Occipital lobe (tissue), 2 donors: ENCODE measurements around the gene HBEGF. TPM values are rescaled to one million over a fixed set of nuclear protein-coding genes. Genes with fewer than 3 reads are reported as not detected.

Experiments
- DNase-seq: peaks from one replicate; lab custom pipeline; 2025; lab: John Stamatoyannopoulos, UW
- total RNA-seq: library from RNA; depleted of rRNA; stranded (reverse); fragments of >200 nt; gene quantifications from one replicate; pipeline ENCODE4 v1.2.3, GENCODE V29; 2014

Gene HBEGF
- total RNA-seq, 1 donor from 2014 or later = 8.7 TPM

DNA sequence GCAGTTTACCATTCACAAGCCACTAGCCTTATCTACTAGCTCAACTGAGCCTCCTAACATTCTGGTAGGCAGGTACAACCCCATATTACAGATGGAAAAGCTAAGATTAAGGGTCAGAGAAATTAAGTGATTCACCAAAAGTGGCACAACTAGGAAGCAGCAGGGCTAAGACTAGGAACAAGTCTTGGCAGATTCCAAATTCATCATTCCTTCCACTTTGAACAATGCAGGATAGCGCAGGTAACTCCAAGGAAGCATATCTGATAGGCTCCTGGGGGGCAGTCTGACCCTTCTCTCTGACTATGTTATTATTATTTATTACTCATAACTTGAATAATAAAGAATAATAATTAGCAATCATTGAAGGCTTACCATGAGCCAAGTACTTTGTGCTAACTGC lies 8.5 kb downstream of the HBEGF start:
- no peak for DNase-seq

DNA sequence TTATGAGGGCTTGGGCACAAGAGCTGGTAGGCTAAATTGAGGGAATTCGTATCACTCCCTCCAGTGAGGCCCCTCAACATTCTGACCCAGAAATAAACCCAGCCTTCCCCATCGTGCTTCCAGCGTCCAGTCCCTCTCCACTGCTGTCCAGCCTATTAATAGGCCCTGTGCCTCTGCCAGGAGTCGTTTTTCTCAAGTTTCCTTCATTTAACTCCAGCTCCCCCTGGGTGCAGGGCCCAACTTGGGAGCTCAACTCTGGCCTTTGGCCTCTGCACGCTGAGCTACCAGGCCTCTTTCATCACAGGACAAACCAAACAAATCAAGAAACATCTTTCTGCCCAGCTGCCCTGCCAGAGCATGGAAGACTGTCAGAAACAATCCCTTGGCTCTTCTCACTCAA lies 10.0 kb downstream of the HBEGF start:
- no peak for DNase-seq

DNA sequence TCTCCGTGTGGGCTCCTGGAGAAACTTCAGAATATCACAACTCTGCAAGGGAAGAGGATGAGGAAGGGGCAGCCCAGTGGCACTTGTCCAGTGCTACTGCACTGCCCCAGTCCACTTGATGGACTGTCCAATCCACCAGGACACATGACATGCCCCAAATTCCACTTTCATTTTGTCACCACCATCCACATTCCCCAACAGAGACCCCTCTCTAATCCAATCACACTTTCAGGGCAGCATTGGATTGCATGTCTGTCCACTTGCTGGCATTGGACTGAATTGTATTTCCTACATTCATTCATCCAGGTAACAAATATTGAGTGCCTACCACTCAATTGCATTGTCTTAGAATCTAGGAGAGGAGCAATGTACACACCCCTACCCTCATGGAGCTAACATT lies 14.8 kb downstream of the HBEGF start:
- no peak for DNase-seq

DNA sequence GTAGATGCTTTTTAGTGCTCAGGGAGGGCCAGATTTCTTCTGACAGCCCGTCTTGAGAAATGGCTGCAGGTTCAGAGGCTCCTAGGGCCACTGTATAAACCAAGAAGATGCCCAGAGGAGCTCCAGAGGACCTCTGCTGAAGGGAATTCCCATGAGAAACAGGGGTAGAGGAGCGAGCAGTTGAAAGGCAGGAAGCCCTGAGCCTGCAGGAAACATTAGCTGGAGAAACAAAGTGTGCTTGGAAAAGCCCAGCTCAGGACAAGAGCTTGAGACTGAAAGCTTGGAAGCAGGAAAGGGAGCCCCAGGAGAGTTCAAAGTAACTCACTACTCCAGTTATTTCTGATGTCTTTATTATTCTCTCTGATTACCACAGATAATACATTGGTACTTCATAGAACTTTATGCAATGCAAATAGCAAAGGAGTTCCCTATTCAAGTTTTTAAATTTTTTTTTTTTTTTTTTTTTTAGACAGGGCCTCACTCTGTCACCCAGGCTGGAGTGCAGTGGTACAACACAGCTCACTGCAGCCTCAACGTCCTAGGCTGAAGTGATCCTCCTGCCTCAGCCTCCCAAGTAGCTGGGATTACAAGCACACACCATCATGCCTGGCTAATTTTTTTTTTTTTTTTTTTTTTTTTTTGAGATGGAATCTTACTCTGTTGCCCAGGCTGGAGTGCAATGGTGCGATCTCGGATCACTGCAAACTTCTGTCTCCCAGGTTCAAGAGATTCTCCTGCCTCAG lies 16.5 kb downstream of the HBEGF start:
- DNase-seq = no peak

DNA sequence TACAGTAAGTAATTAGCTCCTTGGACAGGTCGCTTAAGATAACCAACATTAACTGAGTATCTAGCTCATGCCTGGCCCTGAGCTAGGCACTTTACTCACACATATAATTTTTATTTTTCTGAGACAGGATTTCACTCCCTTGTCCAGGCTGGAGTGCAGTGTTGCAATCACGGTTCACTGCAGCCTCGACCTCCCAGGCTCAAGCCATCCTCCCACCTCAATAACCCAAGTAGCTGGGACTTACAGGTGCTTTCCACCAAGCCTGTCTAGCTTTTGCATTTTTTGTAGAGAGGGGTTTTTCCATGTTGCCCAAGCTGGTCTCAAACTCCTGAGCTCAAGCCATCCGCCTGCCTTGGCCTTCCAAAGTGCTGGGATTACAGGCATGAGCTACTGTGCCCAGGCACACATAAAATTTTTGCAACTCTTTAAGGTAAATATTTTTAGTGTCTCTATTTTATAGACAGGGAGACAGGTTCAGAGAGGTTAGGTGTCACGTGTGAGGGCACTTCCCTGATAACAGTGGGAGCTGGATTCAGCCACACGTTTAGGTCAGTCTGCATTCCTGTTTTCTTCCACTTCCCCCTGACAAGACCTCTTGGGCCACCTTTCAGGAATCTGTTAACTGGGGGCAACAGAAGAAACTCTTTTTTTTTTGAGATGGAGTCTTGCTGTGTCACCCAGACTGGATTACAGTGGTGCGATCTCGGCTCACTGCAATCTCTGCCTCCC lies 18.2 kb downstream of the HBEGF start:
- DNase-seq = no peak

DNA sequence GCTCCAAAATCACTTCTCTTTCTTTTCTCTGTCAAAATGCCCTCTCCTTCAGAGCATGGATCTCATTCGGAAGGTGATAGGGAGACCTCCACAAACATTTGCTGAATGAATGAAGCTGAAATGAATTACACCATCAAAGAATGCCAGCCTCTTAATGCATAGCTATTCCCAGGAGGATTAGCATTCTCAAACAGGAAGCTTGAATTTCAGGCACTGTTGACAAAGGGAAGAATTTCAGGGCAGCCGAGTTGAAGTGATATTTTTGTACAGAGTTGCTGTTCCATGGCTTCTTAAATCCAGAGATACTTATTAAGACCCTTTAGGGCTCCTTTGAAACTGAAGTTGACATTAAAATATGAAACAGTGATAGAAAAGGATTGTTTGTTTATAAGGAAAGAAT lies 18.8 kb downstream of the HBEGF start:
- no peak for DNase-seq

DNA sequence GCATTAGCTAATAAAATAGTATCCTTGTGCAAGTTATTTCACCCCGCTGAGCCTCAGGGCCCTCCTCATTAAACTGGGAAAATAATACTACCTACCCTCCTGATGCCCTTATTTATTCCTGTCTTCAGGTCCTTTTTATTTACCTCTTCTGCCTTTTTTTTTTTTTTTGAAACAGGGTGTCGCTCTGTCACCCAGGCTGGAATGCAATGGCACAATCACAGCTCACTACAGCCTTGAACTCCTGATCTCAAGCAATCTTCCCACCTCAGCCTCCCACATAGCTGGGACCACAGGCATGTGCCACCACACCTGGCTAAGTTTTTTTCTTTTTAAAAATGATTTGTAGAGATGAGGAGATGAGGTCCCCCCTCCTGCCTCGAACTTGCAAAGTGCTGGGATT lies 20.9 kb downstream of the HBEGF start:
- DNase-seq = no peak

DNA sequence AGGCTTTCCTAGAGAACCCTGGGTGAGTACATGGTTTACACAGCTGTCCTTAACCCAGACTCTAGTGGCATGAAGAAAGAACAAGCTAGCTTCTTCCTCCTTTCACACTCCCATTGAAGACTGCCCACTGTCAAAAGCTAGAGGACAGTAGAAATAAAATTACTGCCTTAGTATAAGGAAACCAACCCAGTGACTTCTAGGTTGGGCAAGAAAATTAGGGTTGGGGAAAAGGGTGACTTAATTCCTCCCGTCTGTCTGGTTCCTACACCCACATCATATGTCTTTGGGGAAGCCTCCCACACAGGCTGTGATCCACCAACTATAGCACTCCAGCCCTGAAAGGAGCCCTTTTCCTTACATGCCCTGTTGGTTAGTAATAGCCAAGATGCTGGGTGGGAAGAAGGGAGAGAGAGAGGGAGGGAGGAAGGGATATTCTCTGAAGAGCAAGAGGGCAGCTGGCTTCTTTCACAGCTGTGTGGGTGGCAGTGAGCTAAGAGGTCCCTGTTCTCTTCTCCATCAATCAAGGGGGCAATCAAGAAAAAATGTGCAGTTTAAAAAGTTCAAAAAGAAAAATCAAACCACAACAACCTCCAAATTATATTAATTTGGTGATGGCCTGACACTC lies 21.7 kb downstream of the HBEGF start:
- no peak for DNase-seq

DNA sequence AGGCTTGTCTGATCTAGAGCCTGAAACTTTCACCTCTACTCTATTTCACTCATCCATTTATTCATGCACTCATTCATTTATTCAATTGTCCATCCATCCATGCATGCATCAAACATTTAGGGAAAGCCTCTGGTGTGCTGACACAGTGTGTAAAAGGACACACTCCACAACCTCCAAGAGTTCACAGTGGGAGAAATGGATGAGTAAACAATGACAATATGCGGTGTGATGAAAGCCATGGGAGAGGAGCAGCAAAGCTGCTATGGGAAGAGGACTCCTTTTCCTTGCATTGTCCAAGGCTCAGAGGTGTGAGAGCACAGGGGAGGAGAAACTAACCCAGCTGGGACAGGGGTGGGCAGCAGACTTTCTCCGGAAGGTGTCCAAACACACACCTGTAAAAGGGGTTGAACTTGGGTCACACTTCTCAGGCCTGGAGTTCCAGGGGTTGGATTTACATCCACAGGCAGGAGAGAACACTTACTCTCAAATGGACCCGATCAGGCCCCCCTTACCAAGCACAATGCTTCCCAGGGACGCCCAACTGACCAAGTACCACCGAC lies 22.3 kb downstream of the HBEGF start:
- DNase-seq = no peak

DNA sequence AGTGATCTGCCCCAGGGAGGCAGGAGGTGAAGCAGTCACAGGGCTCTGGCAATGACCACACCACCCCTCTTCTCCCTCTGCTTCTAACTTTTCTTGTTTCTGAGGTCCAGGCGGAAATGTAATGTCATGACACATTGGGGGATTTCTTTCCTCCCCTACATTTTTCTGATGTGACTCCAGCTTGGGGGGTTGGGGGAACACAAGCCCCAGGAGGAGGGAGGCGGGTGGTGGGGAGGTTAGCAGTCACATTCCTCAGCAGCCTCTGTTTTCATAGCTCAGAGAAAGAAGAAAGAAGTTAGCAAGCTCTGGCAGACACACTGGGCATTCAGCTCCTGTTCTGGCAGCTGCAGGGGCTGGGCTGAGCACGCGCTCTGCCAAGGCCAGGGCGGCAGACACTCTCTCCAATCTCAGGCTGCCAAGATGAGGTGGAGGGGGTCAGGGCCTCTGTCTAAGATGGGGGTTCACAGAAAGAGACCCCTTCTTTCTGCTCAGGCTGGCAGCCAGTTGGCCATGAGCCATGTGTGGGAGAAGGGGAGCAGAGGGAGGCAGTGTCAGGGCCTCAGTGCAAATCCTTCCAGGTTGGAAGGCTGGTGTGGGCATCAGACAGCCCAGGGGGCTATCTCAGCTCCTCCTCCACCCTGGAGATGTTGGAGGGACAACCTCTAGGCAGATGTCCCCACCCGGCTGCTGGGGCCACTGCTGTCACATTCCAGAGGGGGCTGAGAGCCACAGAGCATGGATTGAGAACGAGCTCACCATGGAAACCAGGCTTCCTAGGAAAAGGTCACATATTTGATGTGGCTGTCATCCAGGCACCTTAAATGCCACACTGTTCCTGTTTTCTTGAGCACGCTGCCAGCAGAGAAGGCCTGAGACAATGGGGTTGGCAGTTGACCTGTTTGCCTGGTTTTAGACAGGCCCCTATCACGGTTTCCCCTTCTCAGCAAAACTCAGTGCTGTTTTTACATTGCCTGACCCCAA lies 23.4 kb downstream of the HBEGF start:
- DNase-seq = no peak

DNA sequence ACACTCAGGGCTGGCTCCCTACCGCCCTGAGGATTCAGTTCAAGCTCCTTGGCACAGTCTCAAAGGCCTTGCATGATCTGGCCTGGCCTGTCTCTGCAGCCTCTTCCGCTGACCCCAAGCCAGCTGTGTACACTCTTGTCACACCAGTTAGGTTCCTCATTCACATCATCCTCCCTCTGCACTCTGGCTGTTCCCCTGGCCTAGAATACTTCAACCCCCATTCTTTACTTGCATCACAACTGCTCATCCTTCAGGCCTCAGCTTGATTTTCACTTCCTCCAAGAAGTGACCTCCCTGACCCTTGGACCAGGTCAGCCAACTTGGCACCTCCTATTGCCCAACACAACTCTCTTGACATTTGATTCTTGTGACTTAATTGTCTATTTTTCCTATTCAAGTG lies 24.6 kb downstream of the HBEGF start:
- no peak for DNase-seq

DNA sequence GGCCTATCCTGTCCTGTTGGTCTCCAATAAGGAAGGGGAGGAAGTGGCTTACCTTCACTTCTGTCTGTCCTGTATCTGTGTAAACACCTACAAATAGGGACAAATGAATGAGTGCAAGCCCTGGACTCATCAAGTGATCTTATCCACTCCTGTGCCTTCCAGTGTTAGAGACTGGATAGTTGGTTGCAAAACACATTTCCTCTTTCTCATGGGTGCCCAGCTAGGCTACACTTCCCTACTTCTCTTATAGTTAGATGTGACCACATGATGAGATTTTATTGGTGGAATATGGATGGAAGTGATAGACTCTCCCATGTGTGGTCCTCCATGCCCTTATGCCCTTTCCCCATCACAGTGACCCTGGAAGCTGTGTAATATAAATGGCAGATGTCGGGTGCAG lies 26.6 kb downstream of the HBEGF start:
- DNase-seq = no peak

DNA sequence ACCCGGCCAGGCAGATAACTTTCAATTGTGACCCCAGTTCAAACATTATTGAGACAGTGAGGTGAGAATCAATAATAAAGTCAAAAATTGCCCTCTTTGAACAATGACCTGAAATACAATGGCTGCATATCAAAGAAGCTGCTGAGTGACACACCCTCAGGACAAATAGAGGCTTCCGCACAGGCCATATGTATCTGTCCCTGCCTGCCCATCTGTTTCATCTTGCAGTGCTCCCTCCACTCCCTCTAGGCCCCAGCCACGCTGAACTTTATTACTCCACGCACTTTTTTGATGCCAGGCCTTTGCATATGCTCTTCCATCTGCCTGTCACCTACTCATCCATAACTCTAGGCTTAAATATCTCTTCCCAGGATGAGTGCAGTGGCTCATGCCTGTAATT lies 27.6 kb downstream of the HBEGF start:
- no peak for DNase-seq

DNA sequence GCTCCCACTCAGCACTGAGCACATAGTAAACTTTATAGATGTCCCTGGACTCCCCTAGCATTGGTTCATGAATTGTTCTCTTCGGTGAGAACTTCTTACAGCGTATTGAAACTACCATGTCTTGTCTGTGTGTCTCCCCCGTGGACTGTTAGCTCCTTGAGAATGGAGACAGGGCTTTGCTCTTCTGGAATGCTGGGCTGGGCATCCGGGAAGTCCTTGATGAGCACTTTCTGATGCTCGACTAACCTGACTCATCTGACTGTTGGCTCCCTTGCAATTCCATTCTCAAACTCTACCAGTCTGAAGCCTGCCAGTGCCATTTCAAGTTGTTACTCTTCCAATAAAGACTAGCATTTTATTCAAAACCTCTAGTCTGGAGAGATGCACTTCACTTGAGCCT lies 28.5 kb downstream of the HBEGF start:
- no peak for DNase-seq

DNA sequence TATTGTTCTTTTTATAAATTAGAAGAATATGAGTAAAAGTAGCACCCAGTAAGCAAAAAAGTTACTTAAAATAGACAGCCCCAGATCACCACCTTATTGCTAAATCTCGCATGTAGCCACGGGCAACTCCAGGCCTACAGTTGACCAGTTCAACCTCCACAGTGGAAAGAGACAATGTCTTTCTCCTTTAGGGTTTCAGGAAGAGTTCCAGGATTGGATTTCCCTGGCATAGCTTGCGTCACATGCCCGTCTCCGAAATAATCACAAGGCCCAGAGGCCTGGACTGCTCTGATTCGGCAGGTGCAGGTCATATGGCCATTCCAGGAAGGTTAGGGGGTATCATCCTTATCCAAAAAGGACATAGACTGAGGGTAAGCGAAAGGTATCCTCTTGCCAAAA lies 33.6 kb downstream of the HBEGF start:
- DNase-seq = no peak

DNA sequence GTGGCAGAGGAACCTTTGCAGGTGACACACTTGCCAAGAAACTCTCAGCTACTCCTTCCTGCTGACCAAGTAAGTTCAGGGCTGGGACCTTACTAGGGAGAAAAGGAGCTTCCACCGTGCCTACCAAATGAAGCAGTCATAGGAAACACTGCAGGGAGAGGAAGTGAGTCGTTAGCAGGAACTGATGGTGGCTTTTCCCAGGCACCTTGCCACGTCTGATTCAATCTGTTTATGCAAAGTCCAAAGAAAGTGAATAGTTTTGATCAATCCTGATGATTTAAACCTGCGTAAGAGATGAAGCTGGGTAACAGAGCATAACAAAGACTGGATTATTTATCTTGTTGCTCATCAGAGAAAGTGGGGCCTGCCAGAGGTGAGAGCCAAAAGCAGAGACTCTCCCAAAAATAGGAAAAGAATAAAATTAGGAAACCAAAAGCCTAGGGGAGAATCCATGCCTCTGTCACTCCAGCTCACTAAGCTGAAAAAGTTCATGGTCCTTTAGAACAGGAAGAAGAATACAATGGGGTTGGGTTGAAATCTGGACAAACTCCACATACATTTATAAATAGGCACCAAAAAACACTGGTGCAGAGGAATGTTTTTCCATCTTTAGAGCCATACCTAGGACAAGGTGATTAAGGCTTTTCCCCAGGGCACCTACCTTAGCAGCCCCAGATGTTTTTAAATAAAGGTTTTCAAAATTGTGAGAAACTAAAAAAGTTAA lies 34.2 kb downstream of the HBEGF start:
- no peak for DNase-seq

DNA sequence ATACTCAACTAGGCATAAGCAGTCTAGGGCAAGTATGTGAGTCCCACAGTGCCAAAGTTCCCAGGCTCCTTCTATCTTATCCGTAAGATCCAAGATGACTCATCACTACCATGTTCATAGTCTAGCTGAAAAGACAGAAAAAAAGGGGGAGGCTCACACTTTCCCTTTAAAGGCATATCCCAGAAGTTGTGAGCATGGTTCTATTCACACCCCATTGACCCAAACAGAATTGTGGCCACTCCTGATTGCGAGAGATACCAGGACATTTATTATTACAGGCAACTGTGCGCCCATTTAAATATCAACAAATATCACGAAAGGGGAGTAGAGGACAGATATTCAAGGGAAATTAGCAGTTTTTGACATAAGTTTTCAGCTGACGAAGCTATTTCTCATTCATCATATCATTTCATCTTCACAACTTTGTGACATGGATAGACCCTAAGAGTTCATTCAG lies 35.4 kb downstream of the HBEGF start:
- DNase-seq = no peak

DNA sequence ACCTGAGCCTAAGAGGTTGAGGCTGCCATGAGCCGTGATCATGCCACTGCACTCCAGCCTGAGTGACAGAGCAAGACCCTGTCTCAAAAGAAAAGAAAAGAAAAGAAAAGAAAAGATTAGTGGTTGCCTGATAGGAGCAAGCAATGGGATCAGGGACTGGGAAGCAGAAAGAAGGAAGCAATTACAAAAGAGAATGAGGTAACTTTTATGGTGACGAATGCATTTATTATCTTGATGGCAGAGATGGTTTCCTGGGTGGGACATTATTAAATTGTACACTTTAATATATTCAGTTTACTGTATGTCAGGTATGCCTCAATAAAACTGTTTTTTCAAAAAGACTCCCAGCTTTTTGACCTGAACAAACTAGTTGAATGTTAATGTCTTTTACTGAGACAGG lies 36.0 kb downstream of the HBEGF start:
- DNase-seq = no peak

DNA sequence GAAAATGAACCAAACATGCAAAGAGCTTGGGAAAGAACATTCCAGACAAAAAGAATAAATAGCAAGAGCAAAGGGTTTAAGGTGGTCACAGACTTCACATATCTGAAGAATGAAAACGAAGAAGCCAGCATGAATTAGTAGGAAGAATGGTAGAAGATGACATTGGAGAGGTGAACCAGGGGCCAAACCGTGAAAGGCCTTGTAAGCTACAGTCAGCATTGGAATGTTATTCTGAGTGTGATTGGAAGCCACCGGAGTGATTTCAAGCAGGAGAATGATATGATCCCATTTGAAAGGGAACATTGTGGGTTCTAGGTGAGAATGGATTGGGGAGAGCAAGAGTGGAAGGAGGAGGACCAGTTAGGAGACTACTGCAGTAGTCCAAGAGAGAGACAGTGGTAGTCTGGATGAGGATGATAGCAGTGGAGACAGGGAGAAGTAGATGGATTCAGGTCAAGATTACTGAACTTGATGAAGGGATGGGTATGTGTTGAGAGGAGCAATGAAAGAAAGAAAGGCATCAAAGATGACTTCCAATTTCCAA lies 36.6 kb downstream of the HBEGF start:
- no peak for DNase-seq

DNA sequence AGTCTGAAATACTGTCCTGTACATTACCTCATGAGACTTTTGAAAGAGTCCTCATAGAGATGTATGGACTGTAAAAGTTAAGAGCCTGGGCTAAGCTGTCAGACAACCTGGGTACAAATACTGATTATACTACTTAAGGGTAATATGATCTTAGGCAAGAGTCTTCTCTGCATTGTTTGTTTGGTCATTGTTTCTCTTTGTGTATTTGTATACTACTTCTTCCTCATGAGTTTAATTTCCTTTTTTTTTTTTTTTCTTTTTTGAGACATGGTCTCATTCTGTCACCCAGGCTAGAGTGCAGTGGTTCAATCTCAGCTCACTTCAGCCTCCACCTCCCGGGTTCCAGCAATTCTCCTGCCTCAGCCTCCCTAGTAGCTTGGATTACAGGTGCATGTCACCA lies 40.9 kb downstream of the HBEGF start:
- no peak for DNase-seq
